22Rv1 (cell line): ENCODE data around the gene EVC.

Source experiments
- ZFX ChIP-seq: fragments of 450-650 bp; IDR thresholded peaks from 2 replicates; pipeline ENCODE4 v1.6.1; 2017; ENCODE audit warnings: antibody characterized with exemption, borderline replicate concordance
- TF ChIP-seq, protein P1 (sequence below): fragments of 450-650 bp; IDR thresholded peaks from 2 replicates; pipeline ENCODE4 v1.5.1; 2017; ENCODE audit warnings: mild to moderate bottlenecking

DNA sequence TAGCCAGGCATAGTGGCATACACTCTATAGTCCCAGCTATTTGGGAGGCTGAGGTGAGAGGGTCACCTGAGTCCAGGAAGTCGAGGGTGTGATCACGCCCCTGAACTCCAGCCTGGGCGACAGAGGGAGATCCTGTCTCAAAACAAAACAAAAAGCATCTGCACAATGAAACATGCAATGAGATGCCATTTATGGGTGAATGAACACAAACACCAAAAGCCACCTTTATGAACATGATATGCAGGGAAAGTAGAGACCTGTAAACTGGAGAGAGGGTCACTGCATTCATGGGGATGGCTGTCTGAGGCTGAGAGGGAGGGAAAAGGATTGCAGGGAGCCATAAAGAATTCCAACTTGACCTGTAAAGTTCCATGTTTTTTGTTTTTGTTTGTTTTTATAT lies 70.7 kb downstream of the EVC start:
- TF ChIP-seq, protein P1, sequence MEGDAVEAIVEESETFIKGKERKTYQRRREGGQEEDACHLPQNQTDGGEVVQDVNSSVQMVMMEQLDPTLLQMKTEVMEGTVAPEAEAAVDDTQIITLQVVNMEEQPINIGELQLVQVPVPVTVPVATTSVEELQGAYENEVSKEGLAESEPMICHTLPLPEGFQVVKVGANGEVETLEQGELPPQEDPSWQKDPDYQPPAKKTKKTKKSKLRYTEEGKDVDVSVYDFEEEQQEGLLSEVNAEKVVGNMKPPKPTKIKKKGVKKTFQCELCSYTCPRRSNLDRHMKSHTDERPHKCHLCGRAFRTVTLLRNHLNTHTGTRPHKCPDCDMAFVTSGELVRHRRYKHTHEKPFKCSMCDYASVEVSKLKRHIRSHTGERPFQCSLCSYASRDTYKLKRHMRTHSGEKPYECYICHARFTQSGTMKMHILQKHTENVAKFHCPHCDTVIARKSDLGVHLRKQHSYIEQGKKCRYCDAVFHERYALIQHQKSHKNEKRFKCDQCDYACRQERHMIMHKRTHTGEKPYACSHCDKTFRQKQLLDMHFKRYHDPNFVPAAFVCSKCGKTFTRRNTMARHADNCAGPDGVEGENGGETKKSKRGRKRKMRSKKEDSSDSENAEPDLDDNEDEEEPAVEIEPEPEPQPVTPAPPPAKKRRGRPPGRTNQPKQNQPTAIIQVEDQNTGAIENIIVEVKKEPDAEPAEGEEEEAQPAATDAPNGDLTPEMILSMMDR = no peak
- no peak for TF ChIP-seq ZFX
